GM12878 (cell line): ENCODE measurements around the gene MSH2. TPM values are rescaled to one million over a fixed set of nuclear protein-coding genes. Genes with fewer than 3 reads are reported as not detected.

Experiments used
- ATAC-seq: fragments of 200-7000 bp; cut with Tn5 transposase; 3 replicates; pipeline ENCODE4 v1.9.1; 2020; ENCODE audit warnings: mild to moderate bottlenecking, moderate library complexity
- BruUV-seq: library from RNA; stranded (reverse); fragments of 400-500 nt; replicated peaks from 2 replicates; lab custom pipeline; 2021; lab: Mats Ljungman, UMichigan
- CTCF ChIA-PET: fragments of 300-600 bp; sonication (Branson Sonifier 250); formaldehyde crosslinking; extraction: SDS; loops from one replicate; lab custom pipeline; 2021; ENCODE audit warnings: inconsistent platforms; lab: Yijun Ruan, JAX
- POLR2A ChIA-PET: fragments of 350-600 bp; formaldehyde crosslinking; extraction: SDS; loops from one replicate; lab custom pipeline; 2021; ENCODE audit warnings: inconsistent platforms; lab: Charles Lee
- RAD21 ChIA-PET: fragments of 300-600 bp; sonication (Branson Sonifier 250); formaldehyde crosslinking; loops from one replicate; lab custom pipeline; 2023; ENCODE audit warnings: antibody characterized with exemption; ENCODE audit not compliant: unreplicated experiment; lab: Charles Lee
- SMC1A ChIA-PET: fragments of 300-600 bp; sonication (Branson Sonifier 250); formaldehyde crosslinking; loops from one replicate; lab custom pipeline; 2023; ENCODE audit not compliant: unreplicated experiment, uncharacterized antibody; lab: Charles Lee
- DNase-seq: peaks from one replicate; pipeline ENCODE4 v3.0.0-alpha.2; 2011; ENCODE audit warnings: low read depth, low spot score
- FAIRE-seq: peaks from 3 replicates; lab custom pipeline; 2011; peaks lifted over from hg19 to GRCh38; lab: Jason Lieb, UNC
- H2AFZ ChIP-seq: 2 replicates; pipeline ENCODE4 v1.6.0; 2011; ENCODE audit warnings: low read depth, low read length, control low read depth; ENCODE audit not compliant: control insufficient read depth
- H3K27ac ChIP-seq: 2 replicates; pipeline ENCODE4 v1.5.1; 2011; ENCODE audit warnings: control low read depth; ENCODE audit not compliant: control insufficient read depth, insufficient read depth
- H3K27me3 ChIP-seq, 2 experiments: replicated peaks in 1 of 2; 2 replicates each; pipeline versions ENCODE4 v1.6.0 to v1.6.1; 2011; ENCODE audit warnings: low read length in 1 of 2; ENCODE audit not compliant: control insufficient read depth in 2 of 2, insufficient read depth in 2 of 2
- H3K36me3 ChIP-seq, 2 experiments: 2 replicates each; pipeline ENCODE4 v1.5.1; 2011; ENCODE audit warnings: low read length in 1 of 2; ENCODE audit not compliant: control insufficient read depth in 2 of 2, insufficient read depth in 2 of 2
- H3K4me1 ChIP-seq: 2 replicates; pipeline ENCODE4 v1.6.1; 2011; ENCODE audit warnings: mild to moderate bottlenecking, low read length, moderate library complexity, mixed read lengths; ENCODE audit not compliant: control insufficient read depth, insufficient read depth
- H3K4me2 ChIP-seq: 2 replicates; pipeline ENCODE4 v1.6.0; 2011; ENCODE audit warnings: control low read depth; ENCODE audit not compliant: control insufficient read depth, insufficient read depth
- H3K4me3 ChIP-seq: fragments of 200-600 bp; sonication (generic); 2 replicates; pipeline ENCODE4 v1.5.1; 2016
- H3K79me2 ChIP-seq: 2 replicates; pipeline ENCODE4 v1.6.0; 2011; ENCODE audit warnings: low read length; ENCODE audit not compliant: control insufficient read depth, insufficient read depth
- H3K9ac ChIP-seq: 2 replicates; pipeline ENCODE4 v1.8.0; 2011; ENCODE audit warnings: low read length, control low read depth, mixed read lengths; ENCODE audit not compliant: control insufficient read depth, insufficient read depth
- H3K9me3 ChIP-seq: replicated peaks from 3 replicates; pipeline ENCODE4 v1.5.1; 2011; ENCODE audit warnings: mild to moderate bottlenecking, low read length; ENCODE audit not compliant: control insufficient read depth, insufficient read depth
- H4K20me1 ChIP-seq: 2 replicates; pipeline ENCODE4 v1.6.0; 2011; ENCODE audit not compliant: control insufficient read depth, insufficient read depth
- ATF7 ChIP-seq: fragments of 450-650 bp; IDR thresholded peaks from 2 replicates; pipeline ENCODE4 v1.6.1; 2016; ENCODE audit warnings: low read depth, mild to moderate bottlenecking
- CHD4 ChIP-seq: fragments of 200-600 bp; sonication (generic); IDR thresholded peaks from 2 replicates; pipeline ENCODE4 v1.6.1; 2016; ENCODE audit warnings: mild to moderate bottlenecking
- CREM ChIP-seq: IDR thresholded peaks from 2 replicates; pipeline ENCODE4 v1.6.1; 2014; ENCODE audit warnings: antibody characterized with exemption, low read depth
- HCFC1 ChIP-seq: fragments of 150-350 bp; IDR thresholded peaks from 2 replicates; pipeline ENCODE4 v1.6.1; 2014; ENCODE audit warnings: low read length
- IKZF2 ChIP-seq, 2 experiments: fragments of 450-650 bp; IDR thresholded peaks; 2 replicates each; pipeline ENCODE4 v1.6.1; 2017; ENCODE audit warnings: mild to moderate bottlenecking in 2 of 2, moderate library complexity in 2 of 2
- MEF2B ChIP-seq: fragments of 450-650 bp; IDR thresholded peaks from 2 replicates; pipeline ENCODE4 v1.6.1; 2018; ENCODE audit warnings: mild to moderate bottlenecking, moderate library complexity; ENCODE audit not compliant: partially characterized antibody, poor library complexity, severe bottlenecking
- MYC ChIP-seq: IDR thresholded peaks from 2 replicates; pipeline ENCODE4 v1.6.1; 2011; ENCODE audit warnings: mild to moderate bottlenecking, low read length, moderate library complexity, inconsistent platforms; ENCODE audit not compliant: insufficient read depth, insufficient replicate concordance, insufficient read length, severe bottlenecking
- NFYA ChIP-seq: IDR thresholded peaks from 2 replicates; pipeline ENCODE4 v1.6.1; 2011; ENCODE audit warnings: low read depth, mild to moderate bottlenecking, low read length, improper control_type of control experiment, borderline replicate concordance
- RB1 ChIP-seq: fragments of 450-650 bp; formaldehyde crosslinking; IDR thresholded peaks from 2 replicates; pipeline ENCODE4 v1.6.1; 2017; ENCODE audit warnings: mild to moderate bottlenecking, borderline replicate concordance
- TARDBP ChIP-seq: IDR thresholded peaks from 2 replicates; pipeline ENCODE4 v1.6.1; 2016; ENCODE audit warnings: borderline replicate concordance
- WRNIP1 ChIP-seq: IDR thresholded peaks from 2 replicates; pipeline ENCODE4 v1.6.1; 2011; ENCODE audit warnings: low read depth, low read length, improper control_type of control experiment, borderline replicate concordance
- YY1 ChIP-seq: IDR thresholded peaks from 2 replicates; pipeline ENCODE4 v1.6.1; 2011; ENCODE audit warnings: low read depth, mild to moderate bottlenecking, low read length
- ZBED1 ChIP-seq: IDR thresholded peaks from 2 replicates; pipeline ENCODE4 v1.6.1; 2016; ENCODE audit warnings: borderline replicate concordance
- WGBS: methylation state at CpG from one replicate; pipeline ENCODE4 v1.1.6; 2016; ENCODE audit warnings: low lambda C conversion rate; ENCODE audit not compliant: insufficient replicate concordance, insufficient coverage; ENCODE audit errors: missing lambda C conversion rate; 5-methylcytosine and 5-hydroxymethylcytosine counted together
- in situ Hi-C: fragments of 300-500 bp; cut with MboI; formaldehyde crosslinking; loops from 9 replicates; pipeline ENCODE4 v1.14.3; 2018; ENCODE audit warnings: mixed read lengths
- intact Hi-C: fragments of 100-400 bp; cut with micrococcal nuclease; formaldehyde crosslinking; loops from one replicate; pipeline ENCODE4 v1.14.2; 2022; ENCODE audit not compliant: unreplicated experiment
- polyA plus RNA-seq, 11 experiments: library from polyadenylated mRNA; depleted of rRNA in 4 of 11; unstranded in 6 of 11; stranded (reverse) in 5 of 11; fragments of >200 nt; fragmentation: Nextera tagmentation in 4 of 11; fragmentation: Illumina TruSeq in 1 of 11; extraction: Ambion mirVana in 4 of 11; extraction: Trizol in 1 of 11; gene quantifications; 1 replicate in 1 of 11; 2 replicates in 10 of 11; pipeline versions ENCODE4 v1.2.1 to v1.2.3, GENCODE V29; 2011 to 2016; ENCODE audit warnings: inconsistent platforms in 2 of 11, missing spikeins in 2 of 11, low read depth in 1 of 11
- total RNA-seq, 4 experiments: library from RNA; depleted of rRNA in 3 of 4; stranded (reverse); fragments of >200 nt in 3 of 4; fragmentation: Illumina TruSeq in 1 of 4; extraction: Trizol in 1 of 4; gene quantifications; 2 replicates each; pipeline versions ENCODE4 v1.2.1 to v1.2.3, GENCODE V29; 2013 to 2021
- TF ChIP-seq, protein P1 (sequence below): IDR thresholded peaks from 2 replicates; pipeline ENCODE4 v1.6.1; 2011; ENCODE audit warnings: low read depth, mild to moderate bottlenecking, low read length, moderate library complexity, borderline replicate concordance; ENCODE audit errors: extremely low read depth
- TF ChIP-seq, protein P2 (sequence below): fragments of 450-650 bp; conservative IDR thresholded peaks from 2 replicates; pipeline ENCODE4 v1.6.1; 2017; ENCODE audit warnings: mild to moderate bottlenecking, moderate library complexity

MSH2 gene
- total and polyA plus RNA-seq, 10 of the 15 experiments (the other 5 are each of a cell fraction or from before 2014, with no cell fraction given) = 24.3 to 94.4 (median 55.5) TPM

DNA sequence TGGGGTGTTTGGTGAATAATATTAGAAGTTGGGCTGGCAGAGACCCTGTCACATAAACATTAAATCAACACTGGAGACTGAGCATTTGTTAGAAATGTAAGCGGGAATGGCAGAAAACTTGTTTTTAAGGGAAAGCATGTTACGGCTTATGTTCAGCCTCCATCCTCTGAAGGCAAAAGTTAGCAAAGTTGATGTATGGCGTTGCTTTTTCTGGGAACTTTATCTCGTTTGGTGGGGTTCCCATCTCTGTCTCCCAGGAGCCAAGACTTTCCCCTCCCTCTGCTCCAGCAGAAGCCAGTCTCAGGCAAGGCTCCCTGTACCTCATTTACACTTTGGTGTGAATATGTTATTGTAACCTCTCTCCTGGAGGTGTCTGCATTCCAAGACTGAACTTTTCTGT, 105.1 kb downstream of the MSH2 start:
- Histone ChIP-seq H2AFZ (no peak overlapping the region), H4K20me1 (no peaks in the 10 kb centered on the region), H3K4me1 (peaks cover 17% of the 10 kb centered on the region), H3K79me2 (no peaks in the 10 kb centered on the region), H3K4me2 (no peak overlapping the region), H3K9me3 (peaks cover 17% of the 10 kb centered on the region), H3K27ac (no peak overlapping the region), H3K4me3 (no peak overlapping the region), H3K9ac (no peak overlapping the region), H3K27me3 (no peaks in the 10 kb centered on the region), H3K36me3 (no peaks in the 10 kb centered on the region)
- ChIA-PET SMC1A (no interaction called here), POLR2A (no interaction called here), RAD21 (no interaction called here), CTCF (no interaction called here)
- FAIRE-seq = no peak
- ATAC-seq = no peak
- WGBS = 58% methylated on average over 4 of the region's 4 CpGs
- DNase-seq = no peak
- intact Hi-C loops = no loop called here
- BruUV-seq = no TSS peak
- TF ChIP-seq HCFC1 (no peak), CHD4 (no peak), NFYA (no peak), ZBED1 (no peak), ATF7 (no peak), IKZF2 (IDR thresholded peaks at IDR 0.05) (no peak)
- in situ Hi-C loops = no loop called here

DNA sequence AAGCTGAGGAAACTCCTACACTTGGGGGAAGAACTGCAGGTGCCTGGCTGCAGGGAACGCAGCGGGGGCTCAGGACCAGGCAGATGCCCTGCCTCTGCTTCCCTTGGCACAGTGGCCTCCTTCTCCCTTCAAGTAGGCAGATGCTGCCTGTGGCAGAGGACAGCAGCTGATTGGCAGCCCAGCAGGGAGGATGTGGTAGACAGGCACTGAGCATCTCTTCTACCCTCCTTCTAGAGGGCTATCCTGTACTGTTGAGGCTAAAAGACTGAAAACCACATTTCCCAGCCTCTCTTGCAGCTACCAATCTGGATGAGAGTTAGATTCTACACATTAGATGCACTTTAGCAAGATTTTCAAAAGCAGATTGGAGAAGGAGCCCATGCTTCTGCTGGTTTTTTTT, 105.7 kb downstream of the MSH2 start:
- BruUV-seq = no TSS peak
- Histone ChIP-seq H3K27me3 (no peaks in the 10 kb centered on the region), H3K4me1 (peaks cover 11% of the 10 kb centered on the region), H3K36me3 (no peaks in the 10 kb centered on the region), H3K4me2 (no peak overlapping the region), H4K20me1 (no peaks in the 10 kb centered on the region), H2AFZ (no peak overlapping the region), H3K4me3 (no peak overlapping the region), H3K27ac (no peak overlapping the region), H3K9me3 (peaks cover 17% of the 10 kb centered on the region), H3K9ac (no peak overlapping the region), H3K79me2 (no peaks in the 10 kb centered on the region)
- 71% methylated on average over 2 of the region's 2 CpGs for WGBS
- ChIA-PET SMC1A (no interaction called here), CTCF (interaction anchor here (0.8 kb wide), 1 partner anchor 88 kb away, joined by 3 read pairs; no protein-coding TSS in a partner anchor), RAD21 (no interaction called here), POLR2A (interaction anchor here (0.5 kb wide), 1 partner anchor 86 kb away, joined by 4 read pairs; no protein-coding TSS in a partner anchor)
- FAIRE-seq = no peak
- intact Hi-C loops = no loop called here
- no peak for ATAC-seq
- in situ Hi-C loops = no loop called here
- no peak for DNase-seq
- TF ChIP-seq, protein P1, sequence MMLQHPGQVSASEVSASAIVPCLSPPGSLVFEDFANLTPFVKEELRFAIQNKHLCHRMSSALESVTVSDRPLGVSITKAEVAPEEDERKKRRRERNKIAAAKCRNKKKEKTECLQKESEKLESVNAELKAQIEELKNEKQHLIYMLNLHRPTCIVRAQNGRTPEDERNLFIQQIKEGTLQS = no peak
- TF ChIP-seq CREM (no peak), TARDBP (no peak), MYC (no peak), MEF2B (no peak), RB1 (no peak), YY1 (no peak), WRNIP1 (no peak)
- TF ChIP-seq, protein P2, sequence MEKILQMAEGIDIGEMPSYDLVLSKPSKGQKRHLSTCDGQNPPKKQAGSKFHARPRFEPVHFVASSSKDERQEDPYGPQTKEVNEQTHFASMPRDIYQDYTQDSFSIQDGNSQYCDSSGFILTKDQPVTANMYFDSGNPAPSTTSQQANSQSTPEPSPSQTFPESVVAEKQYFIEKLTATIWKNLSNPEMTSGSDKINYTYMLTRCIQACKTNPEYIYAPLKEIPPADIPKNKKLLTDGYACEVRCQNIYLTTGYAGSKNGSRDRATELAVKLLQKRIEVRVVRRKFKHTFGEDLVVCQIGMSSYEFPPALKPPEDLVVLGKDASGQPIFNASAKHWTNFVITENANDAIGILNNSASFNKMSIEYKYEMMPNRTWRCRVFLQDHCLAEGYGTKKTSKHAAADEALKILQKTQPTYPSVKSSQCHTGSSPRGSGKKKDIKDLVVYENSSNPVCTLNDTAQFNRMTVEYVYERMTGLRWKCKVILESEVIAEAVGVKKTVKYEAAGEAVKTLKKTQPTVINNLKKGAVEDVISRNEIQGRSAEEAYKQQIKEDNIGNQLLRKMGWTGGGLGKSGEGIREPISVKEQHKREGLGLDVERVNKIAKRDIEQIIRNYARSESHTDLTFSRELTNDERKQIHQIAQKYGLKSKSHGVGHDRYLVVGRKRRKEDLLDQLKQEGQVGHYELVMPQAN = no peak
